Activated CD8-positive, alpha-beta T cell treated with anti-CD3 and anti-CD28 coated beads, Interleukin-2, amount 10 ng/mL, durations not matched to agents 7 days and 5 days (primary cell): ENCODE data around the gene TRIM49D2. TPM values are rescaled to one million over a fixed set of nuclear protein-coding genes. Genes with fewer than 3 reads are reported as not detected.
"Not testable (repeated sequence)": the region's sequence is repeated elsewhere in the genome, so short reads cannot be mapped to it uniquely, and the experiment has no call there.

Experiments used
- ATAC-seq: fragments of 150-1000 bp; cut with Tn5 transposase; one replicate; pipeline ENCODE4 v1.10.0; 2021; ENCODE audit warnings: moderate library complexity
- CTCF ChIA-PET: fragments of 350-600 bp; sonication (Branson Sonifier 250); formaldehyde crosslinking; loops from one replicate; lab custom pipeline; 2021; ENCODE audit warnings: antibody characterized with exemption; lab: Charles Lee
- POLR2A ChIA-PET: fragments of 350-600 bp; sonication (Branson Sonifier 250); formaldehyde crosslinking; loops from one replicate; lab custom pipeline; 2021; ENCODE audit warnings: antibody characterized with exemption; lab: Charles Lee
- DNase-seq: peaks from one replicate; pipeline ENCODE4 v3.0.0-alpha.2; 2020
- H3K27ac Mint-ChIP-seq: one replicate; pipeline ENCODE4 v1.8.0; 2021; ENCODE audit warnings: mild to moderate bottlenecking, mixed read lengths
- H3K27me3 Mint-ChIP-seq: one replicate; pipeline ENCODE4 v1.8.0; 2021; ENCODE audit warnings: low read depth, mixed read lengths
- H3K36me3 Mint-ChIP-seq: one replicate; pipeline ENCODE4 v1.8.0; 2021; ENCODE audit warnings: low read depth, mixed read lengths
- H3K4me1 Mint-ChIP-seq: one replicate; pipeline ENCODE4 v1.8.0; 2021; ENCODE audit warnings: low read depth, mixed read lengths
- H3K4me3 Mint-ChIP-seq: one replicate; pipeline ENCODE4 v1.8.0; 2021; ENCODE audit warnings: mild to moderate bottlenecking, mixed read lengths
- H3K9me3 Mint-ChIP-seq: one replicate; pipeline ENCODE4 v1.8.0; 2022; ENCODE audit warnings: mixed read lengths; ENCODE audit not compliant: insufficient read depth
- total RNA-seq, 2 experiments: library from RNA; stranded (reverse); gene quantifications; one replicate each; pipeline ENCODE4 v1.2.3, GENCODE V29; 2021

Gene TRIM49D2, protein sequence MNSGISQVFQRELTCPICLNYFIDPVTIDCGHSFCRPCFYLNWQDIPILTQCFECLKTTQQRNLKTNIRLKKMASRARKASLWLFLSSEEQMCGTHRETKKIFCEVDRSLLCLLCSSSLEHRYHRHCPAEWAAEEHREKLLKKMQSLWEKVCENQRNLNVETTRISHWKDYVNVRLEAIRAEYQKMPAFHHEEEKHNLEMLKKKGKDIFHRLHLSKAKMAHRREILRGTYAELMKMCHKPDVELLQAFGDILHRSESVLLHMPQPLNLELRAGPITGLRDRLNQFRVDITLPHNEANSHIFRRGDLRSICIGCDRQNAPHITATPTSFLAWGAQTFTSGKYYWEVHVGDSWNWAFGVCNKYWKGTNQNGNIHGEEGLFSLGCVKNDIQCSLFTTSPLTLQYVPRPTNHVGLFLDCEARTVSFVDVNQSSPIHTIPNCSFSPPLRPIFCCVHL
- not detected for total RNA-seq

DNA sequence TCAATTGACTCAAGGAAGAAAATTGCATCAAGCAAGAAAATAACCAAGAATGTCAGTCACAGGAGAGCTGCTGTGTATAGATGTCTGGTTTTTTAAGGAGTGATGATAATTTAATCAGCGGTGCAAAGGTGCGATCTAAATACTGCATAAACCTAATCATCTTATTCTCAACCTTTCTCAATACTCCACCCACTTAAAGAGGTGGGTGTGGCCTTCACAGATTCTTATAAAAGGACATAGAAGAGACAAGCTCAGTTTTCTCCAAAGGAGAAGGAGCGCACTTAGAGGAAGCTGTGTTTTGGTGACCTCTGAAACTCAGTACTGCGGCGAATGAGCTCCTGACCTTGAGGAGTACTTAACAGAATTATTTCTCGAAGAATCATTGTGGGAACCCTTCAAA is at the start of gene TRIM49D2:
TSS of gene TRIM49D2 (plus strand) at position 301 of the 400 bp plus-strand sequence. CDS start 2,698 bp downstream, outside the sequence.
- POLR2A ChIA-PET, H3K27ac Mint-ChIP-seq, H3K4me3 Mint-ChIP-seq, H3K9me3 Mint-ChIP-seq, DNase-seq, H3K27me3 Mint-ChIP-seq, ATAC-seq, H3K36me3 Mint-ChIP-seq, CTCF ChIA-PET, H3K4me1 Mint-ChIP-seq: not testable (repeated sequence)

- H3K9me3 Mint-ChIP-seq, ATAC-seq, POLR2A ChIA-PET, DNase-seq, H3K27ac Mint-ChIP-seq, H3K36me3 Mint-ChIP-seq, H3K27me3 Mint-ChIP-seq, CTCF ChIA-PET, H3K4me1 Mint-ChIP-seq, H3K4me3 Mint-ChIP-seq: not testable (repeated sequence)
Observed at GRCh38 chr11:89877511-89877910, 46.4 kb upstream of the TRIM49D2 start.

DNA sequence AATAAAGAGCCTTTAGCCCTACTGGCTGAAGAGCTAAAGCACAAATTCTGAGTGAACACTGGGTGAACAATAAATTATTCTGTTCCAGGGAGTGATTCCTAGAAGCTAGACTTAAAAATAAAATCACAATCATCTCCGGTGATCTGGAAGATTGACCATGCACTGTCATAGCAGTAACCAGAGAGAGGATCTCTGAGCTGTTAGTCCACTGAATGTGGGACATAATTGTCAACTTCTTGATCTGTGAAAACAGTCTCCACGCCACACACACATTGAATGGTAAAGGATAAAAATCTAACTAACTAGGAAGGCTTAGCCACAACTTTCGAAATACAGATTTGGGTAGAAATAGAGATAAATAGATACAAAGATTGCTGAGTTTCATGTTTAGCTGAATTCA is 30.6 kb upstream of the TRIM49D2 start:
- H3K9me3 Mint-ChIP-seq, H3K27me3 Mint-ChIP-seq, H3K4me1 Mint-ChIP-seq, H3K27ac Mint-ChIP-seq, DNase-seq, CTCF ChIA-PET, H3K4me3 Mint-ChIP-seq, H3K36me3 Mint-ChIP-seq, ATAC-seq, POLR2A ChIA-PET: not testable (repeated sequence)

GRCh38 chr11:89900809-89901208 is 23.1 kb upstream of the TRIM49D2 start:
- H3K27ac Mint-ChIP-seq, H3K36me3 Mint-ChIP-seq, DNase-seq, H3K27me3 Mint-ChIP-seq, CTCF ChIA-PET, H3K4me1 Mint-ChIP-seq, POLR2A ChIA-PET, H3K4me3 Mint-ChIP-seq, H3K9me3 Mint-ChIP-seq, ATAC-seq: not testable (repeated sequence)

- POLR2A ChIA-PET = no interaction called here
- Mint-ChIP-seq H3K27me3 (no peaks in the 10 kb centered on the region), H3K27ac (no peak within 1 kb of the TSS), H3K36me3 (no peaks in the 10 kb centered on the region), H3K4me3 (no peak within 1 kb of the TSS), H3K4me1 (no peaks in the 10 kb centered on the region), H3K9me3 (no peaks in the 10 kb centered on the region)
- CTCF ChIA-PET = no interaction called here
- ATAC-seq (no peak), DNase-seq (no peak)
Observed at GRCh38 chr11:89922195-89922660, 1.6 kb upstream of the TRIM49D2 start, which contains the start of gene TRIM49D1. Gene TRIM49D1, minus strand, starts transcription at chr11:89922245. Its CDS starts 4,535 bp downstream, at chr11:89917710.

GRCh38 chr11:89960833-89961232 is 37.0 kb downstream of the TRIM49D2 start:
- DNase-seq, H3K36me3 Mint-ChIP-seq, H3K4me1 Mint-ChIP-seq, CTCF ChIA-PET, ATAC-seq, H3K27me3 Mint-ChIP-seq, H3K27ac Mint-ChIP-seq, H3K9me3 Mint-ChIP-seq, POLR2A ChIA-PET, H3K4me3 Mint-ChIP-seq: not testable (repeated sequence)

DNA sequence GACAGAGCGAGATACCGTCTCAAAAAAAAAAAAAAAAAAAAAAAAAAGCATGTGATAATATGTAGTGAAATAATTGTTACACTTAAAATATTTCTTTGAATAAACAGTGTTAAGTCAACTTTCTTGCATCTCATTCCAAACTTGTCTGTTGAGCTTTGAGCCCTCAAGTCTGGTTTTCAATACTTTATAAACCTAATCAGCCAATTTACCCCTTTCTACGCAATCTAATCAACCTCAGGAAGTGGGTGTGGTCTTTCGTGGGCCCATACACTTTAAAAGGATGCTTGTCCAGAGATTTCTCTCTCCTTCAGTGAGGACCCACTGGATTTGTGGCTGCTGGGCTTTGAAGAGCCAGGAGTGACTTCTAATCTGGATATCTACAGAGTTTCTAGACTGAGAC is 41.9 kb downstream of the TRIM49D2 start, which contains the start of gene TRIM64:
TSS of gene TRIM64 (plus strand) at position 301 of the 400 bp plus-strand sequence. CDS start 2,467 bp downstream, outside the sequence.
- H3K4me3 Mint-ChIP-seq, H3K4me1 Mint-ChIP-seq, POLR2A ChIA-PET, H3K27ac Mint-ChIP-seq, H3K27me3 Mint-ChIP-seq, ATAC-seq, H3K36me3 Mint-ChIP-seq, H3K9me3 Mint-ChIP-seq, DNase-seq, CTCF ChIA-PET: not testable (repeated sequence)

Other genes starting within 250 kb of the TRIM49D2 start
- not detected for gene TRIM77, start 213.8 kb upstream of the TRIM49D2 start, total RNA-seq
- not detected for gene TRIM49, start 115.5 kb upstream of the TRIM49D2 start, total RNA-seq
- gene TRIM64B, start 45.6 kb upstream of the TRIM49D2 start, total RNA-seq = not detected
- gene TRIM49D1, start 1.8 kb upstream of the TRIM49D2 start, total RNA-seq = not detected
- gene TRIM64, start 42.0 kb downstream of the TRIM49D2 start, total RNA-seq = not detected
- not detected for gene TRIM49C, start 107.0 kb downstream of the TRIM49D2 start, total RNA-seq
- not detected for gene UBTFL1, start 161.9 kb downstream of the TRIM49D2 start, total RNA-seq
- gene NAALAD2, start 210.6 kb downstream of the TRIM49D2 start, total RNA-seq = not detected